HUES48 (cell line): Measurements from ENCODE around the gene LAPTM5.

Experiments used
- H3K27ac ChIP-seq: one replicate; pipeline ENCODE4 v1.7.0; 2013; ENCODE audit warnings: low read depth, low read length, inconsistent platforms
- H3K27me3 ChIP-seq: 2 replicates; pipeline ENCODE4 v1.6.1; 2013; ENCODE audit warnings: mild to moderate bottlenecking, low read length; ENCODE audit not compliant: control insufficient read depth, insufficient read depth
- H3K36me3 ChIP-seq: 2 replicates; pipeline ENCODE4 v1.6.1; 2013; ENCODE audit warnings: low read length; ENCODE audit not compliant: control insufficient read depth, insufficient read depth
- H3K4me1 ChIP-seq: 2 replicates; pipeline ENCODE4 v1.6.1; 2013; ENCODE audit warnings: mild to moderate bottlenecking, low read length; ENCODE audit not compliant: control insufficient read depth, insufficient read depth
- H3K4me3 ChIP-seq: 2 replicates; pipeline ENCODE4 v1.5.1; 2013; ENCODE audit warnings: mild to moderate bottlenecking, low read depth, low read length
- H3K9ac ChIP-seq: 2 replicates; pipeline ENCODE4 v1.6.1; 2013; ENCODE audit warnings: mild to moderate bottlenecking, low read depth, low read length, moderate library complexity
- H3K9me3 ChIP-seq: 2 replicates; pipeline ENCODE4 v1.6.1; 2013; ENCODE audit warnings: low read length; ENCODE audit not compliant: control insufficient read depth, insufficient read depth

LAPTM5 gene

GRCh38 chr1:30702823-30703222 lies 54.8 kb downstream of the LAPTM5 start:
- H3K4me3 ChIP-seq: no peak overlapping the region
- H3K27me3 ChIP-seq: no peaks in the 10 kb centered on the region
- H3K9me3 ChIP-seq: no peaks in the 10 kb centered on the region
- H3K36me3 ChIP-seq: no peaks in the 10 kb centered on the region
- no peaks in the 10 kb centered on the region for H3K4me1 ChIP-seq
- no peak overlapping the region for H3K9ac ChIP-seq
- H3K27ac ChIP-seq: no peak overlapping the region

GRCh38 chr1:30701258-30701633 lies 56.3 kb downstream of the LAPTM5 start:
- Histone ChIP-seq H3K9ac (no peak overlapping the region), H3K4me3 (no peak overlapping the region), H3K9me3 (no peaks in the 10 kb centered on the region), H3K27ac (no peak overlapping the region), H3K36me3 (no peaks in the 10 kb centered on the region), H3K4me1 (no peaks in the 10 kb centered on the region), H3K27me3 (no peaks in the 10 kb centered on the region)

GRCh38 chr1:30700528-30701257 lies 56.9 kb downstream of the LAPTM5 start:
- H3K4me3 ChIP-seq: no peak overlapping the region
- no peaks in the 10 kb centered on the region for H3K9me3 ChIP-seq
- no peak overlapping the region for H3K9ac ChIP-seq
- no peaks in the 10 kb centered on the region for H3K4me1 ChIP-seq
- no peaks in the 10 kb centered on the region for H3K36me3 ChIP-seq
- no peak overlapping the region for H3K27ac ChIP-seq
- H3K27me3 ChIP-seq: no peaks in the 10 kb centered on the region

GRCh38 chr1:30699762-30700161 lies 57.8 kb downstream of the LAPTM5 start:
- no peak overlapping the region for H3K27ac ChIP-seq

GRCh38 chr1:30698401-30698981 lies 59.1 kb downstream of the LAPTM5 start:
- H3K4me1 ChIP-seq: no peaks in the 10 kb centered on the region
- H3K9ac ChIP-seq: no peak overlapping the region
- H3K27me3 ChIP-seq: no peaks in the 10 kb centered on the region
- no peak overlapping the region for H3K4me3 ChIP-seq
- no peaks in the 10 kb centered on the region for H3K36me3 ChIP-seq
- no peak overlapping the region for H3K27ac ChIP-seq
- no peaks in the 10 kb centered on the region for H3K9me3 ChIP-seq

More at GRCh38 chr1:30699762-30700161, 57.8 kb downstream of the LAPTM5 start:
- Histone ChIP-seq H3K4me1 (no peaks in the 10 kb centered on the region), H3K36me3 (no peaks in the 10 kb centered on the region), H3K27me3 (no peaks in the 10 kb centered on the region), H3K4me3 (no peak overlapping the region), H3K9me3 (no peaks in the 10 kb centered on the region), H3K9ac (no peak overlapping the region)

- Histone ChIP-seq H3K9me3 (no peaks in the 10 kb centered on the region), H3K36me3 (no peaks in the 10 kb centered on the region), H3K9ac (no peak overlapping the region), H3K4me1 (no peaks in the 10 kb centered on the region), H3K27ac (no peak overlapping the region), H3K4me3 (no peak overlapping the region), H3K27me3 (no peaks in the 10 kb centered on the region)
Observed at GRCh38 chr1:30697571-30698376, 59.8 kb downstream of the LAPTM5 start.

GRCh38 chr1:30696831-30697230 lies 60.7 kb downstream of the LAPTM5 start:
- no peaks in the 10 kb centered on the region for H3K9me3 ChIP-seq
- H3K27me3 ChIP-seq: no peaks in the 10 kb centered on the region
- H3K4me1 ChIP-seq: no peaks in the 10 kb centered on the region
- no peak overlapping the region for H3K9ac ChIP-seq
- no peak overlapping the region for H3K27ac ChIP-seq
- H3K4me3 ChIP-seq: no peak overlapping the region
- H3K36me3 ChIP-seq: no peaks in the 10 kb centered on the region

GRCh38 chr1:30695439-30695841 lies 62.1 kb downstream of the LAPTM5 start:
- Histone ChIP-seq H3K9ac (no peak overlapping the region), H3K27me3 (no peaks in the 10 kb centered on the region), H3K27ac (no peak overlapping the region), H3K9me3 (no peaks in the 10 kb centered on the region), H3K36me3 (no peaks in the 10 kb centered on the region), H3K4me1 (peaks cover 5% of the 10 kb centered on the region), H3K4me3 (no peak overlapping the region)

GRCh38 chr1:30694280-30695175 lies 63.0 kb downstream of the LAPTM5 start:
- Histone ChIP-seq H3K9me3 (no peaks in the 10 kb centered on the region), H3K27me3 (no peaks in the 10 kb centered on the region), H3K4me1 (peaks cover 14% of the 10 kb centered on the region), H3K9ac (no peak overlapping the region), H3K27ac (no peak overlapping the region), H3K4me3 (no peak overlapping the region), H3K36me3 (no peaks in the 10 kb centered on the region)

GRCh38 chr1:30693822-30694221 lies 63.8 kb downstream of the LAPTM5 start:
- H3K4me3 ChIP-seq: no peak overlapping the region
- no peaks in the 10 kb centered on the region for H3K27me3 ChIP-seq

More at GRCh38 chr1:30693822-30694221, 63.8 kb downstream of the LAPTM5 start:
- H3K4me1 ChIP-seq: peaks cover 15% of the 10 kb centered on the region
- no peaks in the 10 kb centered on the region for H3K36me3 ChIP-seq
- no peak overlapping the region for H3K9ac ChIP-seq
- H3K9me3 ChIP-seq: no peaks in the 10 kb centered on the region
- no peak overlapping the region for H3K27ac ChIP-seq
